MM.1S (cell line): ENCODE results near the gene BACH2.

Experiments used
- DNase-seq: peaks from one replicate; pipeline ENCODE4 v3.0.0-alpha.2; 2015
- H2AFZ ChIP-seq: fragments of 300-600 bp; sonication (generic); 2 replicates; pipeline ENCODE4 v1.6.0; 2016; ENCODE audit warnings: antibody characterized with exemption, low read length
- H3F3A ChIP-seq: fragments of 300-600 bp; sonication (generic); 2 replicates; pipeline ENCODE4 v1.6.1; 2016; ENCODE audit warnings: mild to moderate bottlenecking, antibody characterized with exemption, low read length, moderate library complexity, mixed read lengths; ENCODE audit not compliant: insufficient read depth
- H3K27ac ChIP-seq: fragments of 300-600 bp; sonication (generic); 2 replicates; pipeline ENCODE4 v1.5.1; 2016; ENCODE audit warnings: mild to moderate bottlenecking, low read length
- H3K27me3 ChIP-seq: fragments of 300-600 bp; sonication (generic); replicated peaks from 2 replicates; pipeline ENCODE4 v1.6.0; 2016; ENCODE audit warnings: low read length; ENCODE audit not compliant: insufficient read depth
- H3K36me3 ChIP-seq: fragments of 300-600 bp; sonication (generic); replicated peaks from 2 replicates; pipeline ENCODE4 v1.6.1; 2016; ENCODE audit warnings: mild to moderate bottlenecking, low read length, mixed read lengths; ENCODE audit not compliant: insufficient read depth
- H3K4me1 ChIP-seq: fragments of 300-600 bp; sonication (generic); 2 replicates; pipeline ENCODE4 v1.6.1; 2016; ENCODE audit warnings: low read length, mixed read lengths
- H3K4me2 ChIP-seq: fragments of 300-600 bp; sonication (generic); 2 replicates; pipeline ENCODE4 v1.6.0; 2016; ENCODE audit warnings: low read depth, low read length
- H3K4me3 ChIP-seq: fragments of 300-600 bp; sonication (generic); 2 replicates; pipeline ENCODE4 v1.5.1; 2016; ENCODE audit warnings: low read length, mixed read lengths
- H3K79me2 ChIP-seq: fragments of 300-600 bp; sonication (generic); 2 replicates; pipeline ENCODE4 v1.6.1; 2016; ENCODE audit warnings: mixed run types, low read length, mixed read lengths
- H3K9ac ChIP-seq: fragments of 300-600 bp; sonication (generic); 2 replicates; pipeline ENCODE4 v1.6.1; 2016; ENCODE audit warnings: low read length, mixed read lengths
- H3K9me2 ChIP-seq: fragments of 300-600 bp; sonication (generic); replicated peaks from 2 replicates; pipeline ENCODE4 v1.6.1; 2016; ENCODE audit warnings: mild to moderate bottlenecking, low read length, mixed read lengths; ENCODE audit not compliant: insufficient read depth
- H3K9me3 ChIP-seq: fragments of 300-600 bp; sonication (generic); replicated peaks from 2 replicates; pipeline ENCODE4 v1.6.1; 2016; ENCODE audit warnings: mild to moderate bottlenecking, low read length, mixed read lengths; ENCODE audit not compliant: insufficient read depth
- H4K20me1 ChIP-seq: fragments of 300-600 bp; sonication (generic); 2 replicates; pipeline ENCODE4 v1.6.1; 2016; ENCODE audit warnings: mild to moderate bottlenecking, low read length, moderate library complexity, mixed read lengths; ENCODE audit not compliant: insufficient read depth
- CTCF ChIP-seq: fragments of 300-600 bp; sonication (generic); IDR thresholded peaks from 2 replicates; pipeline ENCODE4 v1.5.1; 2016; ENCODE audit warnings: antibody characterized with exemption, low read length, mixed read lengths
- EZH2 ChIP-seq: fragments of 300-600 bp; sonication (generic); optimal IDR thresholded peaks from 2 replicates; pipeline ENCODE3; 2017; ENCODE audit warnings: low read depth, mild to moderate bottlenecking, antibody characterized with exemption, low read length, mixed read lengths
- EZH2phosphoT487 ChIP-seq: fragments of 300-600 bp; sonication (generic); IDR thresholded peaks from 2 replicates; pipeline ENCODE4 v1.6.1; 2018; ENCODE audit warnings: antibody characterized with exemption, low read length

Gene BACH2

GRCh38 chr6:89980353-89980752, 316.3 kb downstream of the BACH2 start:
- peak overlapping the region; percentile 62 for H3K4me2 ChIP-seq
- no peaks in the 10 kb centered on the region for H3K27me3 ChIP-seq
- TF ChIP-seq CTCF (no peak), EZH2 (no peak), EZH2phosphoT487 (no peak)
- H3F3A ChIP-seq: no peaks in the 10 kb centered on the region
- no peak overlapping the region for H3K4me3 ChIP-seq
- no peaks in the 10 kb centered on the region for H4K20me1 ChIP-seq
- H3K36me3 ChIP-seq: no peaks in the 10 kb centered on the region
- H3K9me3 ChIP-seq: no peaks in the 10 kb centered on the region
- H3K9ac ChIP-seq: no peak overlapping the region
- peaks cover 20% of the 10 kb centered on the region for H3K4me1 ChIP-seq
- no peaks in the 10 kb centered on the region for H3K79me2 ChIP-seq
- peak; percentile 42 for DNase-seq
- H2AFZ ChIP-seq: no peak overlapping the region
- H3K27ac ChIP-seq: peak overlapping the region; percentile 60; the same call in 1 of the 2 replicates
- no peaks in the 10 kb centered on the region for H3K9me2 ChIP-seq

- Histone ChIP-seq H4K20me1 (no peaks in the 10 kb centered on the region), H3K9ac (no peak overlapping the region), H3K9me3 (no peaks in the 10 kb centered on the region), H3F3A (no peaks in the 10 kb centered on the region), H3K4me3 (no peak overlapping the region), H3K4me1 (peaks cover 20% of the 10 kb centered on the region), H3K79me2 (no peaks in the 10 kb centered on the region), H3K36me3 (no peaks in the 10 kb centered on the region), H2AFZ (no peak overlapping the region), H3K4me2 (no peak overlapping the region), H3K27ac (no peak overlapping the region), H3K9me2 (no peaks in the 10 kb centered on the region), H3K27me3 (no peaks in the 10 kb centered on the region)
- no peak for TF ChIP-seq CTCF
- TF ChIP-seq EZH2phosphoT487: no peak
- TF ChIP-seq EZH2: no peak
- DNase-seq: no peak
These were observed 317.0 kb downstream of the BACH2 start for GRCh38 chr6:89979481-89980119.

- no peaks in the 10 kb centered on the region for H3K27me3 ChIP-seq
- H3K9me3 ChIP-seq: no peaks in the 10 kb centered on the region
- no peak overlapping the region for H3K4me2 ChIP-seq
- H3F3A ChIP-seq: no peaks in the 10 kb centered on the region
- no peaks in the 10 kb centered on the region for H3K9me2 ChIP-seq
- TF ChIP-seq CTCF (no peak), EZH2phosphoT487 (no peak), EZH2 (no peak)
- no peak overlapping the region for H3K4me3 ChIP-seq
- no peak overlapping the region for H3K9ac ChIP-seq
- no peaks in the 10 kb centered on the region for H3K79me2 ChIP-seq
- H2AFZ ChIP-seq: no peak overlapping the region
- H3K36me3 ChIP-seq: no peaks in the 10 kb centered on the region
- DNase-seq: no peak
- H3K27ac ChIP-seq: no peak overlapping the region
- peaks cover 20% of the 10 kb centered on the region for H3K4me1 ChIP-seq
- no peaks in the 10 kb centered on the region for H4K20me1 ChIP-seq
These were observed 317.9 kb downstream of the BACH2 start for GRCh38 chr6:89978749-89979145.
